ENCODE measurements around the gene HSP90AB1.
A peak's percentile ranks its signal among the peaks of the same experiment; 100 is the strongest.

Gene HSP90AB1

GRCh38 chr6:44289726-44290260, 42.9 kb downstream of the HSP90AB1 start:
- ATAC-seq: no peak

GRCh38 chr6:44291841-44292240, 44.9 kb downstream of the HSP90AB1 start:
- no peak for ATAC-seq

- no peak for ATAC-seq
These were observed 45.9 kb downstream of the HSP90AB1 start for GRCh38 chr6:44292661-44293365.

GRCh38 chr6:44294832-44295791, 48.2 kb downstream of the HSP90AB1 start:
- ATAC-seq: no peak

- ATAC-seq: peak; percentile 71 to 82
These were observed 50.5 kb downstream of the HSP90AB1 start for GRCh38 chr6:44297063-44298038.

- peak in 1 of 2 donors; percentile 11 for ATAC-seq
These were observed 51.3 kb downstream of the HSP90AB1 start for GRCh38 chr6:44298055-44298803.

GRCh38 chr6:44298864-44299263, 52.0 kb downstream of the HSP90AB1 start:
- ATAC-seq: no peak

GRCh38 chr6:44300292-44300823, 53.5 kb downstream of the HSP90AB1 start:
- ATAC-seq: no peak

- no peak for ATAC-seq
These were observed 54.2 kb downstream of the HSP90AB1 start for GRCh38 chr6:44301106-44301505.

- no peak for ATAC-seq
These were observed 55.1 kb downstream of the HSP90AB1 start for GRCh38 chr6:44301782-44302564.

GRCh38 chr6:44302856-44303255, 56.0 kb downstream of the HSP90AB1 start:
- no peak for ATAC-seq

Measured in activated CD4-positive, CD25-positive, alpha-beta regulatory T cell treated with anti-CD3 and anti-CD28 coated beads, Interleukin-2, amount 50 U/mL, for 24 hours (primary cell).